Natural killer cell (primary cell): ENCODE data around the gene PCSK5. TPM values are rescaled to one million over a fixed set of nuclear protein-coding genes. Genes with fewer than 3 reads are reported as not detected.
A peak's percentile ranks its signal among the peaks of the same experiment; 100 is the strongest.

Experiments
- ATAC-seq, 3 donors: fragments of 150-1000 bp in 2 of 3; fragments of 200-7000 bp in 1 of 3; cut with Tn5 transposase; 1 replicate in 1 of 3; 2 replicates in 2 of 3; pipeline ENCODE4 v1.10.0; 2021; ENCODE audit warnings: mild to moderate bottlenecking in 2 of 3, moderate library complexity in 2 of 3
- DNase-seq, 2 donors: peaks; one replicate each; pipeline versions ENCODE4 v3.0.0 to v3.0.0-alpha.2; 2013 to 2021; ENCODE audit warnings: mixed read lengths in 1 of 2
- H3K27ac ChIP-seq: one replicate; pipeline ENCODE4 v1.5.1; 2013; ENCODE audit warnings: mild to moderate bottlenecking, low read length
- H3K27me3 ChIP-seq: one replicate; pipeline ENCODE4 v1.6.1; 2013; ENCODE audit warnings: low read length; ENCODE audit not compliant: control insufficient read depth, insufficient read depth
- H3K36me3 ChIP-seq: one replicate; pipeline ENCODE4 v1.6.1; 2013; ENCODE audit warnings: low read length; ENCODE audit not compliant: control insufficient read depth, insufficient read depth
- H3K4me1 ChIP-seq: one replicate; pipeline ENCODE4 v1.6.1; 2013; ENCODE audit warnings: low read length; ENCODE audit not compliant: control insufficient read depth, insufficient read depth
- H3K4me3 ChIP-seq: one replicate; pipeline ENCODE4 v1.5.1; 2013; ENCODE audit warnings: low read length
- H3K9me3 ChIP-seq: one replicate; pipeline ENCODE4 v1.6.1; 2013; ENCODE audit warnings: low read length; ENCODE audit not compliant: control insufficient read depth, insufficient read depth
- H3K27ac Mint-ChIP-seq, 2 donors: one replicate each; pipeline ENCODE4 v1.8.0; 2022; ENCODE audit warnings: mild to moderate bottlenecking in 2 of 2, mixed read lengths in 2 of 2, moderate library complexity in 1 of 2
- H3K27me3 Mint-ChIP-seq, 2 donors: one replicate each; pipeline ENCODE4 v1.8.0; 2022; ENCODE audit warnings: low read depth in 2 of 2, mixed read lengths in 2 of 2
- H3K36me3 Mint-ChIP-seq: one replicate; pipeline ENCODE4 v1.8.0; 2022; ENCODE audit warnings: mixed read lengths
- H3K4me1 Mint-ChIP-seq, 2 donors: one replicate each; pipeline ENCODE4 v1.8.0; 2022; ENCODE audit warnings: mixed read lengths in 2 of 2
- H3K4me3 Mint-ChIP-seq: one replicate; pipeline ENCODE4 v1.8.0; 2022; ENCODE audit warnings: mild to moderate bottlenecking, moderate library complexity, mixed read lengths
- H3K9me3 Mint-ChIP-seq, 2 donors: one replicate each; pipeline ENCODE4 v1.8.0; 2022; ENCODE audit warnings: mixed read lengths in 2 of 2
- CTCF ChIP-seq: fragments of 200-600 bp; IDR thresholded peaks from one replicate; pipeline ENCODE4 v1.8.0; 2022; ENCODE audit warnings: antibody characterized with exemption
- WGBS: methylation state at CpG from one replicate; pipeline ENCODE4 v1.1.7; 2013; ENCODE audit warnings: missing lambda C conversion rate; ENCODE audit not compliant: insufficient coverage; 5-methylcytosine and 5-hydroxymethylcytosine counted together
- intact Hi-C: fragments of 100-400 bp; cut with micrococcal nuclease; formaldehyde crosslinking; loops from one replicate; pipeline ENCODE4 v1.14.2; 2022
- total RNA-seq, 4 donors: library from RNA; stranded (reverse); fragments of 120-200 nt in 1 of 4; gene quantifications; one replicate each; pipeline versions ENCODE4 v1.2.3 to v1.2.4, GENCODE V29; 2013 to 2022

PCSK5 gene
- total RNA-seq, 3 donors from 2014 or later (not counting 1 experiment from before 2014, with no cell fraction given), result 2.4 to 13.2 (median 5.7) TPM

- ATAC-seq (no peak), DNase-seq (no peak)
- peaks cover 9 to 10% of the 10 kb centered on the region in 2 donors for H3K4me1 Mint-ChIP-seq
- Histone ChIP-seq H3K4me3 (no peak overlapping the region), H3K9me3 (no peaks in the 10 kb centered on the region), H3K4me1 (no peaks in the 10 kb centered on the region), H3K36me3 (no peaks in the 10 kb centered on the region), H3K27ac (no peak overlapping the region), H3K27me3 (no peaks in the 10 kb centered on the region)
- H3K27me3 Mint-ChIP-seq, result peaks cover 9 to 10% of the 10 kb centered on the region in 2 donors
- intact Hi-C loops, result no loop called here
- TF ChIP-seq CTCF, result no peak
- no peaks in the 10 kb centered on the region for H3K36me3 Mint-ChIP-seq
- no peak overlapping the region for H3K27ac Mint-ChIP-seq
- H3K4me3 Mint-ChIP-seq, result no peak overlapping the region
- no CpG with 5 or more reads among the region's 1 CpG for WGBS
- H3K9me3 Mint-ChIP-seq, result no peaks in the 10 kb centered on the region
Measured at GRCh38 chr9:76004526-76004925, 114.1 kb downstream of the PCSK5 start.

DNA sequence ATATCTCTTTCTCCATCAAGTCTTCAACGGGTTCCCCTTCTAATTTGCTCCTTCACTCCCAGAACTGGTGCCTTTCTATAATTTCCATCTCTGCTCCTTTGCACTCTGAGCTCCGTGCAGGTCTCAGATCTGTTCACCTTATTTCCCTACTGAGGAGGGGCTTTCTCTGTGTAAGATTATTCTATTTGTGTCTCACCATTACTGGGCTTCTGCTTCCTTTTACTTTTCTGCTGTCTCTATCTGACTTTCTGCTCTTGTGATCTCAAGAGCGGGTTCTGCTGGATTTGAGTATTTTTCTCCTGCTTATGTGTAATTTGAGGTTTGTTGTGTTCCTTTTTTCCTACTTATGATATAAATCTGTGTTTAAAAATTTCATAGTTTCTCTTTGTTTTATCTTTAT is 117.5 kb downstream of the PCSK5 start:
- no peaks in the 10 kb centered on the region for H3K4me1 ChIP-seq
- ATAC-seq, result no peak
- 72% methylated on average over 2 of the region's 3 CpGs for WGBS
- H3K9me3 ChIP-seq, result no peaks in the 10 kb centered on the region
- peaks cover 9 to 10% of the 10 kb centered on the region in 2 donors for H3K4me1 Mint-ChIP-seq
- no peaks in the 10 kb centered on the region for H3K36me3 Mint-ChIP-seq
- DNase-seq, result no peak
- H3K27me3 ChIP-seq, result no peaks in the 10 kb centered on the region
- no peaks in the 10 kb centered on the region for H3K9me3 Mint-ChIP-seq
- no peak overlapping the region for H3K27ac Mint-ChIP-seq
- no peaks in the 10 kb centered on the region for H3K36me3 ChIP-seq
- H3K4me3 Mint-ChIP-seq, result no peak overlapping the region
- intact Hi-C loops, result no loop called here
- no peak overlapping the region for H3K27ac ChIP-seq
- H3K27me3 Mint-ChIP-seq, result peaks cover 0 to 6% of the 10 kb centered on the region in 2 donors
- TF ChIP-seq CTCF, result no peak
- H3K4me3 ChIP-seq, result no peak overlapping the region

GRCh38 chr9:76013809-76014208 is 123.3 kb downstream of the PCSK5 start:
- H3K27me3 Mint-ChIP-seq, result no peaks in the 10 kb centered on the region
- DNase-seq (no peak), ATAC-seq (no peak)
- no peaks in the 10 kb centered on the region for H3K9me3 Mint-ChIP-seq
- H3K36me3 Mint-ChIP-seq, result no peaks in the 10 kb centered on the region
- H3K4me1 ChIP-seq, result no peaks in the 10 kb centered on the region
- no peaks in the 10 kb centered on the region for H3K9me3 ChIP-seq
- H3K27ac Mint-ChIP-seq, result no peak overlapping the region
- H3K4me3 Mint-ChIP-seq, result no peak overlapping the region
- H3K4me3 ChIP-seq, result no peak overlapping the region
- H3K27ac ChIP-seq, result no peak overlapping the region
- TF ChIP-seq CTCF, result no peak
- no peaks in the 10 kb centered on the region for H3K36me3 ChIP-seq
- no peaks in the 10 kb centered on the region for H3K4me1 Mint-ChIP-seq
- no peaks in the 10 kb centered on the region for H3K27me3 ChIP-seq
- intact Hi-C loops, result no loop called here
- WGBS, result 43% methylated on average over 1 of the region's 2 CpGs

DNA sequence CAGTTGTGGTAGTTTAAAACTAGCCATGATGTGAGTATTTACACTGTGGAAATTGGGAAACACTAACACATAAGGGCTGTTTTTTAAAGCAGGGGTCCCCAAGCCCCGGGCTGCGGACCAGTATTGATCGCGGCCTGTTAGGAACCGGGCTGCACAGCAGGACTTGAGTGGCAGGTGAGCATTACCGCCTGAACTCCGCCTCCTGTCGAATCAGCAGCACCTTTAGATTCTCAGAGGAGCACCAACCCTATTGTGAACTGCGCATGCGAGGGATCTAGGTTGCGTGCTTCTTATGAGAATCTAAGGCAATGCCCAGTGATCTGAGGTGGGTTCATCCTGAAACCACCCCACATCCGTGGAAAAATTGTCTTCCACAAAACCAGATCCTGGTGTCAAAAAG is 127.8 kb downstream of the PCSK5 start:
- no peaks in the 10 kb centered on the region for H3K27me3 ChIP-seq
- no peak overlapping the region for H3K4me3 ChIP-seq
- Mint-ChIP-seq H3K27ac (no peak overlapping the region), H3K4me1 (peaks cover 7 to 12% of the 10 kb centered on the region in 2 donors), H3K9me3 (no peaks in the 10 kb centered on the region), H3K4me3 (no peak overlapping the region), H3K27me3 (no peaks in the 10 kb centered on the region), H3K36me3 (no peaks in the 10 kb centered on the region)
- peaks cover under 1% of the 10 kb centered on the region for H3K4me1 ChIP-seq
- peak in 1 of 2 donors; percentile 48 for DNase-seq
- no peak for ATAC-seq
- intact Hi-C loops, result no loop called here
- H3K36me3 ChIP-seq, result no peaks in the 10 kb centered on the region
- no peak for TF ChIP-seq CTCF
- no peaks in the 10 kb centered on the region for H3K9me3 ChIP-seq
- 95% methylated on average over 12 of the region's 12 CpGs for WGBS
- H3K27ac ChIP-seq, result no peak overlapping the region
